ENCODE data around the gene CASK.

DNA sequence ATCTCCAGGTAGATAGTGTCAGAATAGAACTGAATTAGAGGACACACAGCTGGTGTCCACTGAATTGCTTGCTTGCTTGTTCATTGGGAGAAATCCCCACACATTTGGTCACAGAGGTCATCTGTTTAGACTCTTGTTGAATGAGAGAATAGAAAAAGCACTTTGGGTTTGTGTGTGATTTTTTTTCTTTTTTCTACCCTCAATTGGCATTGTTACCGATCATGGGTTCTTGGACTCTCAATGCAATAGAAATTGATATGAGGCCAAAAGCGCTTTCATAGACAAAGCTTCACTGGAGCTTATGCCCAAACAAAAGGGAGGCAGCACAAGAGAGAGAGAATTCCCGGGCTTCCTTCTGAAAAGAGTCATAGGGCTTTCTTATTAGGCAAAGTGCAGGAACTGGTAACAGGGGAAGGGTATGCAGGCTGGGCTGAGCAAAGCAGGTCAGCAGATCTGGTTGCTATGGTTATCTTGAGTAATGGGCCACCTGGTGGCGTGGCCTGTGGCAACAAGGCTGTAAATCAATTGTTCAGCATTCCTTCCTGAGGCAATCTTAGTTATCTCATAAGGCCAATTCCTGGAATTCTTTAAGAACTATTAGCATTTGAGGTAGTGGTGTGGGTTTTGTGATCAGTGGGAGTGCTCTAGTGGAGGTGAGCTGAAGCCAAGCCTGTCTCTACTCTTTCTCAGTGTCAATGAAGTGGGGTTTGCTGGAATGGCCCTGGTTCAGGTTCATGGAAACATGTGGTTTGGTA, 204.7 kb downstream of the CASK start:
- TF ChIP-seq SP1 (IDR thresholded peaks at IDR 0.05) (no peak), ZNF384 (IDR thresholded peaks at IDR 0.05) (no peak)
